H9 (cell line): ENCODE results near the gene ABHD16B. TPM values are rescaled to one million over a fixed set of nuclear protein-coding genes. Genes with fewer than 3 reads are reported as not detected.

Experiments used
- DNase-seq: peaks from one replicate; pipeline ENCODE4 v3.0.0-alpha.2; 2017
- H2AFZ ChIP-seq: one replicate; pipeline ENCODE4 v1.6.1; 2013; ENCODE audit warnings: mild to moderate bottlenecking, low read length, control low read depth, moderate library complexity
- H2AK5ac ChIP-seq: 2 replicates; pipeline ENCODE4 v1.6.1; 2013; ENCODE audit warnings: low read length, control low read depth, mixed read lengths; ENCODE audit not compliant: insufficient read length
- H2BK120ac ChIP-seq: one replicate; pipeline ENCODE4 v1.6.1; 2013; ENCODE audit warnings: low read depth, mild to moderate bottlenecking, low read length, control low read depth, inconsistent platforms; ENCODE audit not compliant: poor library complexity, severe bottlenecking
- H2BK12ac ChIP-seq: 2 replicates; pipeline ENCODE4 v1.6.1; 2013; ENCODE audit warnings: low read length, control low read depth, mixed read lengths, low read depth; ENCODE audit not compliant: insufficient read length
- H2BK15ac ChIP-seq: 2 replicates; pipeline ENCODE4 v1.6.1; 2013; ENCODE audit warnings: low read depth, low read length, control low read depth
- H2BK20ac ChIP-seq: one replicate; pipeline ENCODE4 v1.6.1; 2013; ENCODE audit warnings: low read depth, mild to moderate bottlenecking, low read length, control low read depth, inconsistent platforms; ENCODE audit not compliant: poor library complexity, severe bottlenecking
- H2BK5ac ChIP-seq: 2 replicates; pipeline ENCODE4 v1.6.1; 2013; ENCODE audit warnings: low read length, control low read depth, mixed read lengths; ENCODE audit not compliant: insufficient read length
- H3K14ac ChIP-seq: 2 replicates; pipeline ENCODE4 v1.6.1; 2013; ENCODE audit warnings: low read length, control low read depth; ENCODE audit not compliant: insufficient read depth
- H3K18ac ChIP-seq: 2 replicates; pipeline ENCODE4 v1.6.1; 2013; ENCODE audit warnings: low read depth, mild to moderate bottlenecking, mixed read lengths, low read length, control low read depth; ENCODE audit not compliant: insufficient read length
- H3K23ac ChIP-seq: 2 replicates; pipeline ENCODE4 v1.6.1; 2013; ENCODE audit warnings: low read length, control low read depth, mixed read lengths, low read depth; ENCODE audit not compliant: insufficient read length
- H3K23me2 ChIP-seq: 2 replicates; pipeline ENCODE4 v1.6.1; 2013; ENCODE audit warnings: low read depth, mild to moderate bottlenecking, mixed read lengths, low read length, control low read depth; ENCODE audit not compliant: insufficient read length, poor library complexity, severe bottlenecking
- H3K27ac ChIP-seq: 2 replicates; pipeline ENCODE4 v1.5.1; 2013; ENCODE audit warnings: low read length, control low read depth, mixed read lengths, low read depth; ENCODE audit not compliant: insufficient read length
- H3K27me3 ChIP-seq: 2 replicates; pipeline ENCODE4 v1.6.1; 2013; ENCODE audit warnings: low read length, control low read depth, inconsistent platforms; ENCODE audit not compliant: insufficient read depth
- H3K4ac ChIP-seq: 2 replicates; pipeline ENCODE4 v1.6.1; 2013; ENCODE audit warnings: low read depth, mild to moderate bottlenecking, control low read depth, inconsistent platforms, low read length, moderate library complexity
- H3K4me1 ChIP-seq: 2 replicates; pipeline ENCODE4 v1.6.1; 2013; ENCODE audit warnings: low read length, control low read depth, inconsistent platforms; ENCODE audit not compliant: insufficient read depth
- H3K4me2 ChIP-seq: 2 replicates; pipeline ENCODE4 v1.6.1; 2013; ENCODE audit warnings: low read length, control low read depth, mixed read lengths; ENCODE audit not compliant: insufficient read length, insufficient read depth
- H3K56ac ChIP-seq: 2 replicates; pipeline ENCODE4 v1.6.1; 2013; ENCODE audit warnings: low read depth, mild to moderate bottlenecking, mixed read lengths, low read length, control low read depth; ENCODE audit not compliant: insufficient read length
- H3K79me1 ChIP-seq: 2 replicates; pipeline ENCODE4 v1.6.1; 2013; ENCODE audit warnings: low read depth, mild to moderate bottlenecking, moderate library complexity, low read length, control low read depth, inconsistent platforms; ENCODE audit not compliant: insufficient read depth, poor library complexity, severe bottlenecking
- H3K79me2 ChIP-seq: 2 replicates; pipeline ENCODE4 v1.6.1; 2013; ENCODE audit warnings: low read length, control low read depth, inconsistent platforms; ENCODE audit not compliant: insufficient read depth
- H3K9ac ChIP-seq: 2 replicates; pipeline ENCODE4 v1.6.1; 2013; ENCODE audit warnings: low read length, control low read depth, mixed read lengths; ENCODE audit not compliant: insufficient read length; ENCODE audit errors: extremely low read depth
- H3K9me3 ChIP-seq: one replicate; pipeline ENCODE4 v1.6.1; 2013; ENCODE audit warnings: low read depth, low read length, inconsistent platforms; ENCODE audit not compliant: control insufficient read depth
- H3T11ph ChIP-seq: one replicate; pipeline ENCODE4 v1.6.1; 2013; ENCODE audit warnings: mild to moderate bottlenecking, low read length, control low read depth, inconsistent platforms
- H4K20me1 ChIP-seq: one replicate; pipeline ENCODE4 v1.6.1; 2013; ENCODE audit not compliant: control insufficient read depth, insufficient read length, insufficient read depth
- H4K5ac ChIP-seq: 2 replicates; pipeline ENCODE4 v1.6.1; 2013; ENCODE audit warnings: low read depth, mild to moderate bottlenecking, mixed read lengths, low read length, control low read depth; ENCODE audit not compliant: insufficient read length
- H4K8ac ChIP-seq: replicated peaks from 2 replicates; pipeline ENCODE4 v1.6.1; 2013; ENCODE audit warnings: low read length, control low read depth, mixed read lengths, low read depth; ENCODE audit not compliant: insufficient read length
- H4K91ac ChIP-seq: 2 replicates; pipeline ENCODE4 v1.6.1; 2013; ENCODE audit warnings: low read depth, mild to moderate bottlenecking, moderate library complexity, mixed read lengths, low read length, control low read depth; ENCODE audit not compliant: insufficient read length
- H3K27ac Mint-ChIP-seq, 3 experiments: 2 replicates in 2 of 3; 3 replicates in 1 of 3; pipeline ENCODE4 v1.8.0; 2020 to 2021; ENCODE audit warnings: mixed read lengths in 3 of 3, mild to moderate bottlenecking in 1 of 3, moderate library complexity in 1 of 3
- H3K27me3 Mint-ChIP-seq: 2 replicates; pipeline ENCODE4 v1.8.0; 2021; ENCODE audit warnings: low read depth, mild to moderate bottlenecking, moderate library complexity, mixed read lengths
- H3K36me3 Mint-ChIP-seq, 3 experiments: 2 replicates in 2 of 3; 3 replicates in 1 of 3; pipeline ENCODE4 v1.8.0; 2020 to 2021; ENCODE audit warnings: low read depth in 3 of 3, mixed read lengths in 3 of 3; ENCODE audit not compliant: insufficient read depth in 1 of 3
- H3K4me1 Mint-ChIP-seq, 2 experiments: 2 replicates each; pipeline ENCODE4 v1.8.0; 2020; ENCODE audit warnings: mixed read lengths in 2 of 2
- H3K4me3 Mint-ChIP-seq, 2 experiments: 2 replicates in 1 of 2; 3 replicates in 1 of 2; pipeline ENCODE4 v1.8.0; 2020 to 2021; ENCODE audit warnings: mild to moderate bottlenecking in 2 of 2, mixed read lengths in 2 of 2, moderate library complexity in 1 of 2
- H3K9me3 Mint-ChIP-seq, 2 experiments: 2 replicates in 1 of 2; 3 replicates in 1 of 2; pipeline ENCODE4 v1.8.0; 2020; ENCODE audit warnings: mild to moderate bottlenecking in 2 of 2, mixed read lengths in 2 of 2, moderate library complexity in 1 of 2
- WGBS: extraction: QIAGEN DNeasy Blood & Tissue Kit; methylation state at CpG from one replicate; pipeline ENCODE4 v1.1.7; 2013; ENCODE audit warnings: missing lambda C conversion rate, low lambda C conversion rate, mixed read lengths; ENCODE audit not compliant: insufficient read length; ENCODE audit errors: extremely low coverage; 5-methylcytosine and 5-hydroxymethylcytosine counted together
- total RNA-seq: library from RNA; stranded (reverse); gene quantifications from 2 replicates; pipeline ENCODE4 v1.2.1, GENCODE V29; 2021
- TF ChIP-seq, protein P1 (sequence below): fragments of 200-600 bp; sonication (generic); conservative IDR thresholded peaks from 3 replicates; pipeline ENCODE4 v1.8.0; 2021; ENCODE audit warnings: antibody characterized with exemption, mild to moderate bottlenecking

ABHD16B gene
- total RNA-seq, 1 experiment from 2014 or later: not detected

DNA sequence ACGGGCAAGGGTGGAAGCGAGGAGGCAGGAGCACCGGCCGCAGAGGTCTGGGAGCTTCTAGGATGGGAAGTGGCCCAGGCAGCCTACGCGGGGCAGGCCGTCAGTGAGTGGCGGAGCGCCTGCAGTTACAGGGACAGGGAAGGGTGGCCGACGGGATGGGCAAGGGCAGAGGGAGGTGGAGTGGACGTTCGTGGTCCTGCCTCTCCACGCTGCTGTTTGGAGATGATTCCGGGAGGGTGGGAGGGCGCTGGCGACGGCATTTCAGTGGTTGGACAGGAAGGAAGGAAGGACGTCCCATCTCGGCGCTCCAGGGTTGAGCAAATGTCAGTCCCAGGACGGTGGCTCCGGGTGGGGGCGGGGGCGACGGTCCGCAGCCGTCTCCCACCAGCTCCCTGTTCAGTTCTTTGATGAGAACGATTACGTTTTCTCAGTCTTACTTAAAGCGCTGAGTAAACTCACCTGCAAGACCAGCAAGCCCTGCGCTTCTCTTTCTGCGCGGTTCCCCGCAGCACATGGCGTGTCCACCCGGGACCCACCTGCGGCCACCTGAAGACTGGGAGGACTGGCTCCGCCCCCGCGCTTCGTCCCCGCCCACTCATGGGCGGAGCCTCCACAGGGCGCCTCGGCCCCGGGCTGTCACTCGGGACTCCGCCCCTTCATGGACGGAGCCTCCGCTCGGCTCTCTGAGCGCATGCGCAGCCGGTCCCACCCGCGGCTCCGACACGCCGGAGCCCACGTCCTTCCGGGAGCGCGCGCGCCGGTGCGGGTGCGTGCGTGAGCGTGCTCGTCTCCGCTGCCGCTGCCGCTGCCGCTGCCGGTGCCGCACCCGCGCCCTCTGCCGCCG, 33.3 kb downstream of the ABHD16B start, which contains the start of gene DNAJC5:
Gene DNAJC5 (plus strand): TSS at position 769 of the 844 bp plus-strand sequence. CDS start 33,220 bp downstream, outside the sequence.
- H3K4me3 Mint-ChIP-seq: peak within 1 kb of the TSS; percentile 75 to 89
- H3K79me1 ChIP-seq: no peaks in the 10 kb centered on the region
- H4K91ac ChIP-seq: no peak within 1 kb of the TSS
- H2BK12ac ChIP-seq: no peak within 1 kb of the TSS
- H3K23me2 ChIP-seq: peaks cover 6% of the 10 kb centered on the region
- no peak within 1 kb of the TSS for H3K56ac ChIP-seq
- H3K4me1 Mint-ChIP-seq: peaks cover 16 to 17% of the 10 kb centered on the region in 2 experiments
- H3K4me1 ChIP-seq: 0 out of 2 replicates have a peak, but pooled peaks cover 2% of the 10 kb centered on the region
- H3K9me3 ChIP-seq: no peaks in the 10 kb centered on the region
- H3K14ac ChIP-seq: no peak within 1 kb of the TSS
- H3K79me2 ChIP-seq: peaks cover 11% of the 10 kb centered on the region; the same call in 1 of the 2 replicates
- H3K27ac ChIP-seq: no peak within 1 kb of the TSS
- peak within 1 kb of the TSS; percentile 85 for H3K4me2 ChIP-seq
- H2BK120ac ChIP-seq: no peak within 1 kb of the TSS
- H2BK15ac ChIP-seq: no peak within 1 kb of the TSS
- DNase-seq: peak; percentile 93
- H3K36me3 Mint-ChIP-seq: peaks cover 0 to 25% (median 18%) of the 10 kb centered on the region in 3 experiments; a peak in 5 of 7 replicates
- H2BK5ac ChIP-seq: no peak within 1 kb of the TSS
- TF ChIP-seq, protein P1, sequence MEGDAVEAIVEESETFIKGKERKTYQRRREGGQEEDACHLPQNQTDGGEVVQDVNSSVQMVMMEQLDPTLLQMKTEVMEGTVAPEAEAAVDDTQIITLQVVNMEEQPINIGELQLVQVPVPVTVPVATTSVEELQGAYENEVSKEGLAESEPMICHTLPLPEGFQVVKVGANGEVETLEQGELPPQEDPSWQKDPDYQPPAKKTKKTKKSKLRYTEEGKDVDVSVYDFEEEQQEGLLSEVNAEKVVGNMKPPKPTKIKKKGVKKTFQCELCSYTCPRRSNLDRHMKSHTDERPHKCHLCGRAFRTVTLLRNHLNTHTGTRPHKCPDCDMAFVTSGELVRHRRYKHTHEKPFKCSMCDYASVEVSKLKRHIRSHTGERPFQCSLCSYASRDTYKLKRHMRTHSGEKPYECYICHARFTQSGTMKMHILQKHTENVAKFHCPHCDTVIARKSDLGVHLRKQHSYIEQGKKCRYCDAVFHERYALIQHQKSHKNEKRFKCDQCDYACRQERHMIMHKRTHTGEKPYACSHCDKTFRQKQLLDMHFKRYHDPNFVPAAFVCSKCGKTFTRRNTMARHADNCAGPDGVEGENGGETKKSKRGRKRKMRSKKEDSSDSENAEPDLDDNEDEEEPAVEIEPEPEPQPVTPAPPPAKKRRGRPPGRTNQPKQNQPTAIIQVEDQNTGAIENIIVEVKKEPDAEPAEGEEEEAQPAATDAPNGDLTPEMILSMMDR: no peak
- no peaks in the 10 kb centered on the region for H3K27me3 Mint-ChIP-seq
- no peak within 1 kb of the TSS for H3K23ac ChIP-seq
- no peak within 1 kb of the TSS for H3T11ph ChIP-seq
- no peak within 1 kb of the TSS for H2AFZ ChIP-seq
- no peaks in the 10 kb centered on the region for H4K20me1 ChIP-seq
- H4K5ac ChIP-seq: no peak within 1 kb of the TSS
- no peak within 1 kb of the TSS for H2AK5ac ChIP-seq
- H3K18ac ChIP-seq: no peak within 1 kb of the TSS
- no CpG with 5 or more reads among the region's 82 CpGs for WGBS
- H3K9ac ChIP-seq: peak within 1 kb of the TSS; percentile 46
- H4K8ac ChIP-seq: no peak within 1 kb of the TSS
- H2BK20ac ChIP-seq: no peak within 1 kb of the TSS
- peak within 1 kb of the TSS in 1 of 3 experiments; percentile 66; a peak in 1 of 7 replicates for H3K27ac Mint-ChIP-seq
- H3K9me3 Mint-ChIP-seq: no peaks in the 10 kb centered on the region
- H3K27me3 ChIP-seq: no peaks in the 10 kb centered on the region
- no peak within 1 kb of the TSS for H3K4ac ChIP-seq
